Central memory CD8-positive, alpha-beta T cell (primary cell): ENCODE results near the gene CNTN6.
"Not testable (repeated sequence)": the region's sequence is repeated elsewhere in the genome, so short reads cannot be mapped to it uniquely, and the experiment has no call there.

ENCODE experiments used
- ATAC-seq: fragments of 150-1000 bp; cut with Tn5 transposase; replicated peaks from 2 replicates; pipeline ENCODE4 v1.10.0; 2022; ENCODE audit warnings: mild to moderate bottlenecking, moderate FRiP score, moderate number of reproducible peaks; ENCODE audit not compliant: poor library complexity, severe bottlenecking; ENCODE audit errors: extremely low read depth
- DNase-seq, 2 donors: peaks; one replicate each; pipeline ENCODE4 v3.0.0; 2021; ENCODE audit warnings: low spot score in 2 of 2
- H3K27ac Mint-ChIP-seq: one replicate; pipeline ENCODE4 v1.8.0; 2022; ENCODE audit warnings: low read depth, mild to moderate bottlenecking, moderate library complexity, mixed read lengths
- H3K27me3 Mint-ChIP-seq: one replicate; pipeline ENCODE4 v1.8.0; 2022; ENCODE audit warnings: mixed read lengths
- H3K36me3 Mint-ChIP-seq: one replicate; pipeline ENCODE4 v1.8.0; 2022; ENCODE audit warnings: mild to moderate bottlenecking, moderate library complexity, mixed read lengths; ENCODE audit not compliant: insufficient read depth
- H3K4me1 Mint-ChIP-seq: one replicate; pipeline ENCODE4 v1.8.0; 2022; ENCODE audit warnings: mixed read lengths
- H3K4me3 Mint-ChIP-seq: one replicate; pipeline ENCODE4 v1.8.0; 2022; ENCODE audit warnings: mild to moderate bottlenecking, moderate library complexity, mixed read lengths
- H3K9me3 Mint-ChIP-seq: one replicate; pipeline ENCODE4 v1.8.0; 2022; ENCODE audit warnings: mixed read lengths

Gene CNTN6

GRCh38 chr3:1326546-1326945 lies 233.7 kb downstream of the CNTN6 start:
- DNase-seq (no peak), ATAC-seq (no peak)
- no peaks in the 10 kb centered on the region for H3K27me3 Mint-ChIP-seq
- no peak overlapping the region for H3K4me3 Mint-ChIP-seq
- no peaks in the 10 kb centered on the region for H3K36me3 Mint-ChIP-seq
- peaks cover 19% of the 10 kb centered on the region for H3K9me3 Mint-ChIP-seq
- no peaks in the 10 kb centered on the region for H3K4me1 Mint-ChIP-seq
- no peak overlapping the region for H3K27ac Mint-ChIP-seq

GRCh38 chr3:1330107-1330506 lies 237.3 kb downstream of the CNTN6 start:
- Mint-ChIP-seq H3K4me3 (no peak overlapping the region), H3K4me1 (no peaks in the 10 kb centered on the region)

GRCh38 chr3:1346386-1346785 lies 253.6 kb downstream of the CNTN6 start:
- H3K36me3 Mint-ChIP-seq = no peaks in the 10 kb centered on the region
- ATAC-seq (no peak), DNase-seq (no peak)
- no peak overlapping the region for H3K27ac Mint-ChIP-seq
- H3K4me3 Mint-ChIP-seq = no peak overlapping the region
- H3K4me1 Mint-ChIP-seq = no peaks in the 10 kb centered on the region
- peaks cover 23% of the 10 kb centered on the region for H3K9me3 Mint-ChIP-seq
- no peaks in the 10 kb centered on the region for H3K27me3 Mint-ChIP-seq

More at GRCh38 chr3:1330107-1330506, 237.3 kb downstream of the CNTN6 start:
- H3K36me3 Mint-ChIP-seq = no peaks in the 10 kb centered on the region
- H3K27ac Mint-ChIP-seq = no peak overlapping the region
- ATAC-seq = no peak
- no peaks in the 10 kb centered on the region for H3K27me3 Mint-ChIP-seq
- H3K9me3 Mint-ChIP-seq = peaks cover 19% of the 10 kb centered on the region
- no peak for DNase-seq

- peaks cover 12% of the 10 kb centered on the region for H3K9me3 Mint-ChIP-seq
- H3K4me1 Mint-ChIP-seq = no peaks in the 10 kb centered on the region
- H3K36me3 Mint-ChIP-seq = no peaks in the 10 kb centered on the region
- no peaks in the 10 kb centered on the region for H3K27me3 Mint-ChIP-seq
- H3K27ac Mint-ChIP-seq = no peak overlapping the region
- H3K4me3 Mint-ChIP-seq = no peak overlapping the region
- ATAC-seq (no peak), DNase-seq (no peak)
Measured at GRCh38 chr3:1348547-1348946, 255.7 kb downstream of the CNTN6 start.

- H3K27ac Mint-ChIP-seq = no peak overlapping the region
- ATAC-seq (no peak), DNase-seq (no peak)
- no peaks in the 10 kb centered on the region for H3K4me1 Mint-ChIP-seq
- no peak overlapping the region for H3K4me3 Mint-ChIP-seq
- no peaks in the 10 kb centered on the region for H3K27me3 Mint-ChIP-seq
- peaks cover 9% of the 10 kb centered on the region for H3K9me3 Mint-ChIP-seq
- H3K36me3 Mint-ChIP-seq = no peaks in the 10 kb centered on the region
Measured at GRCh38 chr3:1350885-1351284, 258.1 kb downstream of the CNTN6 start.

GRCh38 chr3:1355691-1356090 lies 262.9 kb downstream of the CNTN6 start:
- no peak for DNase-seq

GRCh38 chr3:1356101-1356500 lies 263.3 kb downstream of the CNTN6 start:
- DNase-seq (no peak), ATAC-seq (no peak)
- Mint-ChIP-seq H3K4me1 (no peaks in the 10 kb centered on the region), H3K9me3 (peaks cover 17% of the 10 kb centered on the region), H3K27me3 (no peaks in the 10 kb centered on the region), H3K4me3 (no peak overlapping the region), H3K36me3 (no peaks in the 10 kb centered on the region), H3K27ac (no peak overlapping the region)

More at GRCh38 chr3:1355691-1356090, 262.9 kb downstream of the CNTN6 start:
- H3K27ac Mint-ChIP-seq = no peak overlapping the region
- no peaks in the 10 kb centered on the region for H3K36me3 Mint-ChIP-seq
- no peak for ATAC-seq
- H3K27me3 Mint-ChIP-seq = no peaks in the 10 kb centered on the region
- H3K9me3 Mint-ChIP-seq = peaks cover 13% of the 10 kb centered on the region
- no peak overlapping the region for H3K4me3 Mint-ChIP-seq
- no peaks in the 10 kb centered on the region for H3K4me1 Mint-ChIP-seq

GRCh38 chr3:1365528-1365927 lies 272.7 kb downstream of the CNTN6 start:
- Mint-ChIP-seq H3K4me1 (no peaks in the 10 kb centered on the region), H3K27me3 (no peaks in the 10 kb centered on the region), H3K4me3 (no peak overlapping the region), H3K36me3 (no peaks in the 10 kb centered on the region), H3K27ac (no peak overlapping the region), H3K9me3 (peaks cover 20% of the 10 kb centered on the region)
- ATAC-seq = no peak
- DNase-seq = no peak

GRCh38 chr3:1374471-1374870 lies 281.6 kb downstream of the CNTN6 start:
- no peaks in the 10 kb centered on the region for H3K27me3 Mint-ChIP-seq
- ATAC-seq (no peak), DNase-seq (no peak)
- H3K27ac Mint-ChIP-seq = no peak overlapping the region
- H3K9me3 Mint-ChIP-seq = no peaks in the 10 kb centered on the region
- no peaks in the 10 kb centered on the region for H3K4me1 Mint-ChIP-seq
- no peaks in the 10 kb centered on the region for H3K36me3 Mint-ChIP-seq
- H3K4me3 Mint-ChIP-seq = no peak overlapping the region

GRCh38 chr3:1375145-1375544 lies 282.3 kb downstream of the CNTN6 start:
- no peak for DNase-seq
- ATAC-seq = no peak
- H3K27me3 Mint-ChIP-seq = no peaks in the 10 kb centered on the region
- H3K36me3 Mint-ChIP-seq = no peaks in the 10 kb centered on the region
- peaks cover 5% of the 10 kb centered on the region for H3K9me3 Mint-ChIP-seq
- no peaks in the 10 kb centered on the region for H3K4me1 Mint-ChIP-seq
- H3K27ac Mint-ChIP-seq = no peak overlapping the region
- no peak overlapping the region for H3K4me3 Mint-ChIP-seq

- no peak for ATAC-seq
- Mint-ChIP-seq H3K4me3 (no peak overlapping the region), H3K36me3 (no peaks in the 10 kb centered on the region), H3K27ac (no peak overlapping the region), H3K4me1 (no peaks in the 10 kb centered on the region), H3K9me3 (peaks cover 14% of the 10 kb centered on the region), H3K27me3 (no peaks in the 10 kb centered on the region)
- DNase-seq = no peak
Measured at GRCh38 chr3:1380926-1381646, 288.3 kb downstream of the CNTN6 start.

- no peak for DNase-seq
- Mint-ChIP-seq H3K27me3 (no peaks in the 10 kb centered on the region), H3K9me3 (peaks cover 14% of the 10 kb centered on the region)
Measured at GRCh38 chr3:1381647-1382036, 288.8 kb downstream of the CNTN6 start.

GRCh38 chr3:1387396-1387905 lies 294.6 kb downstream of the CNTN6 start:
- ATAC-seq, H3K4me3 Mint-ChIP-seq, H3K36me3 Mint-ChIP-seq, H3K9me3 Mint-ChIP-seq, H3K27ac Mint-ChIP-seq, H3K27me3 Mint-ChIP-seq, H3K4me1 Mint-ChIP-seq, DNase-seq: not testable (repeated sequence)

More at GRCh38 chr3:1381647-1382036, 288.8 kb downstream of the CNTN6 start:
- H3K4me3 Mint-ChIP-seq = no peak overlapping the region
- no peak overlapping the region for H3K27ac Mint-ChIP-seq
- no peaks in the 10 kb centered on the region for H3K36me3 Mint-ChIP-seq
- ATAC-seq = no peak
- H3K4me1 Mint-ChIP-seq = no peaks in the 10 kb centered on the region
